HG03280 (cell line): ENCODE measurements around the gene GLT6D1.

ENCODE experiments used
- ATAC-seq: cut with Tn5 transposase; IDR thresholded peaks from one replicate; pipeline ENCODE4 v1.9.1; 2021; ENCODE audit warnings: mild to moderate bottlenecking, moderate library complexity; ENCODE audit not compliant: unreplicated experiment

GLT6D1 gene

DNA sequence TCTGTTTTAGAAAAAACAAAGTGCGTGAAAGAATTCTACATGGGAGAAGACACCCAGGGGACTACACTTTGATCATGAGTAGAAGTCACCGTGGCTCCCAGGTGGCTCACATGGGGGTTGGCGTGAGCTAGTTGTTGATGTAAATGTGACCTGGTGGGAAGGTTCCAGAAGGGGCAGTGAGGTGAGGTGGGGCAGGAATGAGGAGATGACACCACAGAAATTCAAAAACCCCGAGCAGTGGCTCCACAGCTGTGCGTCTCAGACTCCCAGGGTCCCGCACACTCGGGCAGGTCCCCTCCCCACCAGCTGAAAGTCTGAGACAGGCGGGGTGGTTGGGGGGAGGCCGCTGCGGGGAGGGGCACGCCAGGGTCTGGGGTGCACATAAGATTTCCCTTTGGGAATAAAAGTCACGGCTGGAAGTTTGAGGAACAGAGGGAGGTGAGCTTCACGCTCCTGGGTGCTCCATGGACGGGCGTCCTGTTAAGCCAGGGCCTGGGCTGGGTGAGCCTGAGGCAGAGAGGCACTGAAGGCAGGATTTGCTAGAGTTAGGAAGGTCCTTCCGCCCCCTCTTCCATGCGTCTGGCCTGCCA, 29.9 kb downstream of the GLT6D1 start:
- ATAC-seq: no peak

DNA sequence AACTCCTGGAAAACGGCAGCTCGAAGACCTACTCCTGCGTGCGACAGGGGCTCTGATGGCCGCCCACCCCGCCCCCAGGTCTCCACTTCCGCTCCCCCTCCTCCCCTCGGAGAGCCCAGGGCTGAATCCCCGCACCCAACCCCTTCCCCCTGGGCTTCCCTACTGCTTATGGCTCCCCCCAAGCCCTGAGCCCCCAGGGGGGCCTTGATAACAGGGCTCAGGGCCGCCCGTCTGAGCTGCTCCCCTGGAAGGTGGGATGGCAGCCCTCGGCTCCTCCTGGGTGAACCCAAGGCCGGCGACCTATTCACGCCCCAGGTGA, 30.4 kb downstream of the GLT6D1 start:
- no peak for ATAC-seq

DNA sequence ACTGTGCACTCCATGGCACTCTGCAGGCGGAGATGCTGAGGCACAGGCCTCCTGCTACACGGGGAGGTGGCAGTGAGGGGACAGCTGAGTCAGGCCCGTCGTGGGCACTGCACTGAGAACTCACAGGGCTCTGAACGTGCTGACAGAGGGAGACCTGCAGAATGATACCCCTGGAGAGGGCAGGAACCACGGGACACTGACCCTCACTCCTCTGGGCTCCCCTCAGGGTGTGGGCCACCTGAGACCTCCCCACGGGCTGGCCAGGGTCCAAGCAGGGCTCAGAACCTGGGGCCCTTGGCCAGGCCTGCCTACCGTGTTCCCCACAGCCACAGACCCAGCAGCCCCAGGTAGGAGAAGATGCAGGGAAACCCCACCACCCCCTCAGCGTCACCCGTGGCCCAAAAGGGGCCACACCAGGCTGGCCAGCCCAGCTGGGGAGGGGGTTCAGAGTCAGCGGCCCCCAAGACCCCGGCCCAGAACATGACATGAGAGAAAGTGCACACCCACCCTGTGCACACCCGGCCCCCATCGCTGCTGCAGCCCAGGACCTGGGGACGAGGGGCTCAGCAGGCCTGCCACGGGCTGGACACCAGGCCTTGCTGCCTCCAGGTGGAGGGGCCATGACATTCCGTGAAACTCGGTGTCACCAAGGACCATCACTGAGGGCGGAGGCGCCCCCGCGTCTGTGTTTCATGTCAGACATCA, 30.9 kb downstream of the GLT6D1 start:
- no peak for ATAC-seq

DNA sequence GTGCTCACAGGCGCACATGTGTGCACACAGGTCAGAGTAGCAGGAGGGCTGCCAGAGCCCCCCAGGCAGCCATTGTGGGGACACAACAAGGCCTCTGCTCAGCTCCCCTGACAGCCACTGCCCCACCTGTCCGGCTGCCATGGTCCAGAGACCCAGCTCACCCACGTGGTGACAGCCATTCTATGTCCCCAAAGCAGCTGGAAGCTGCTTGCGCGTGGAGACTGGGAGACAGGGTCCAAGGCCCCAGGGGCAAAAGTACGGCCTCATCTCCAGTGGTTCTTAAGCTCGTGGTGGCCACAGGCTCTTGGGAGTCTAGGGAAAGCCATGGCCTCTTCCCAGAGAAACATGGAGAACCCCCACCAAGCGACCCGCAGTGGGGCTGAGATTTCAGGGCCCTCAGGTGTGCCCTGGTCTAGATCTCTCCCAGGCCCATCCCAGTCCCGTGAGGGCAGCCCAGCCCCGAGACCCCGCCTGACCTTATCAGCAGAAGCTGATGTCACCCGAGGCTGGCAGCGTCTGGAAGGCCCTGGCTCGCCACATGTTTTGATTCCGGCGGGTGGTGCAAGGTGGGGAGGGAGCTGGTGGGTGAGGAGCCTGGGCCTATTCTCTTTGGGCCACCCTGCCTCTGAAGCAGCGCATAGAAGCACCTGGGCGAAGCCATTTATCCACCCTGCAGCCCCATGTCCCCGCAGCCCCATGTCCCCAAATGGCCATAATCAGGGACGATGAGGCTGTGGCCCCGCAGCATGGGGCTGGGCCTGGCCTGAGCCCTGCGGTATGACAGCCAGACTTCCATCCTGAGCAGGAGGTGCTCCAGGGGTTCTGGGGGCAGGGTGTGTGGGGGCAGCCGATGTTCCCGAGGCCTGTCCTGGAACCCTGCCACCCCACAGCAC, 31.7 kb downstream of the GLT6D1 start:
- no peak for ATAC-seq

DNA sequence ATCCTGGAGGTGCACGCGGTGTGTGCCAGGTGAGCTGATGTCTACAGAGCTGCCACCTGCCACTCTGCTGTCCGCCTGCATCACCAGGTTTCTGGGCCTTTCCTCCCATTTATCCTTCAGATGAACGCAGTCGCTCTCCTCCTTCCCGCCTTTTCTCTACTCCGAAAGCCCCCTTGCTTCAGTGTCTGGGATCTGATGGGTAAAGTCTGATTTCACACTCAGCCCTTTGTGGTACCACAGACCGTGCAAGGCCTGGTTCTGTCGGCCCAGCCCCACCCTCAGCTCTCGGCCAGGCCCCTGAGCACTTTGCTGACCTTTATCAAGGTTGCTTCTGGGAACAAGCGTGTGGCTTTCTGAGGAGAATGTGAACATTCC, 32.5 kb downstream of the GLT6D1 start:
- no peak for ATAC-seq

DNA sequence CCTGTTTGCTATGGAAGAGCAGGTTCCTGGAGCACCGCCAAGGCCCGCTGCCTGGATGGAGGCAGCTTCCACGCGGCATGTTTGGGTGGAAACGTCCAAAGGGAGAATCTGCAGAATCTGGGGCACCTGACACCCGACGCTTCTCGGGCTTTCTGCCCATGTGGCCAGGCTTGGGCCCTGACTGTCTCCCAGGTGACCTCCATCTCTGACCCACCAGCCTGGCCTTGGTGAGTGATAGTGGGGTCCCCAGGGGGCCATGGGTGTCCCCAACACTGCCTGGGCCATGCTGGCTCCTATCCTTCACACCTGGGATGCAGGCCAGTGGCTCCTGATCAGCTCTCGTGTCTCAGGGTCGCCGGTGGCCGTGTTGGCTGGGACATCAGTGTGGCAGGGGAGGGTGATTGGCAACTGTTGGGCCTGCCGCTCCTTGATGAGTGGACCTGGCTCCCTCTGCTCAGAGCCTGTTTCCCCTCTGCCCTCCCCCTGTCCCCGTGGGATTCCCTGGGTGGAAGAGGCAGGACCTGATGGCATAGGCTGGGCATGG, 34.0 kb downstream of the GLT6D1 start:
- ATAC-seq: no peak

DNA sequence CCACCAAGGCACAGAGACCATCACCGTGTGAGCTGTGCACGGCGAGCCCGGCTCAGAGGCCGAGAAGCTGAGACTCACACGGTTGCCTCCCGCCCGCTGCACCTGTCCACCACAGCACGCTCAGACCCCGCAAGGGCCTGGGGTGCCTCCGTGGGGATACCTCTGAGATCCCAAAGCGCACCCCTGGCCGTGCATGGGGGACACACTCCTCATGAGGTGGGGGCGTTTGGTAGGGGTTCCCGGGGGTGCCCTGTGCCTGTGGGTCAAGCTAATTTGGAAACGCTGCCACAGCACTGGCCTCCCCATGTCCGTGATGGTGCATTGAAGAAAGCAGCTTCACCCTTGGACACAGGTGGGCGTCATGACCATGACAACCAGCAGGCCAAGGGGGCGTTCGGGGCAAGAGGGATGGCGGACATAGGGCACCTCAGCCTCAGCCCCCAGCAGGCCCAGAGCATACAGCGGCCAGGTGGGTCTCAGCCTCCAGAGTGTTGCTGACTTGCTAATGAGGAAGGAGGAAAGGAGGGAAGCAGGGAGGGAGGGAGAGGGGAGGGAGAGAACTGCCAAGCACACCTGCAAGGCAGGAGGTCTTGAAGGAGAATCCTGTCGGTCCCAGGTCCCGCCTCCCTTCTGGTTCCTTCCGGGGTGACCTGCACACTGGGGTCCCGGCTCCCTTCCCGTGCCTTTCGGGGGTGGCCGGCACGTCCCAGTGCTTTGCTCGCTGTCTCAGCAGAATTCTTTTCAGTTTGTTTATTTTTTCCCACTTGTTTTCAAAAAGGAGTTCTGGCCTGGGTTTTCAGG, 34.7 kb downstream of the GLT6D1 start:
- ATAC-seq: no peak

DNA sequence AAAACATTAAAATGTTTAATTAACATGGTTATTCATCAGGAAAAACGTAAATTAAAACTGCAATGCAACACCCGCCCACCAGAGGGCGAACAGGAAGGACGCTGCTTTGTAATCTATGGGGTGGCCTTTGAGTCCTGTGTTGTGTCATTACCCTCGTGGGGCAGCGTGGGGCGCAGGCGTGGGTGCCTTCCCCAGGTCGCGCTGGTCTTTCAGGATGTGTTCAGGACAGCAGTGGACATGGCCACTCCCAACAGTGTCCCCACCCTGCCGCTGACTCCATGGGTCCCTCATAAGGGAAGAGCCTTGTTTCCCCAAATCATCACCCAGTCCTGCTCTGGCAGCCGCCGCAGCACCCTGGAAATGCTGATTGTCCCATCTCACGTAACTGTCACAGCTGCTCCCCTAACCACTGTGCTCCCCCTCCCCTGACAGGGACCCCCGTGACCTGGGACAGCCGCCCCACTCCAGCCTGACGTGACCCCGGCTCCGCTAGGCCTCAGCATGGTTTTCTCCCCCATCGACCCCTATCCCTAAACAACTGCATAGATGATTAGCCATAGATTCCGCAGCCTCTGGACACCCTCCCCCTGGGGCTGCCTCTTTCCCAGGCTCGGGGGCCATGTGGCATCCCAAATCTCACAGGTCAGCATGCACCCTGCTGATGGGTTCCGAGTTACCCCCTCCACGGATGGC, 36.4 kb downstream of the GLT6D1 start:
- ATAC-seq: no peak

DNA sequence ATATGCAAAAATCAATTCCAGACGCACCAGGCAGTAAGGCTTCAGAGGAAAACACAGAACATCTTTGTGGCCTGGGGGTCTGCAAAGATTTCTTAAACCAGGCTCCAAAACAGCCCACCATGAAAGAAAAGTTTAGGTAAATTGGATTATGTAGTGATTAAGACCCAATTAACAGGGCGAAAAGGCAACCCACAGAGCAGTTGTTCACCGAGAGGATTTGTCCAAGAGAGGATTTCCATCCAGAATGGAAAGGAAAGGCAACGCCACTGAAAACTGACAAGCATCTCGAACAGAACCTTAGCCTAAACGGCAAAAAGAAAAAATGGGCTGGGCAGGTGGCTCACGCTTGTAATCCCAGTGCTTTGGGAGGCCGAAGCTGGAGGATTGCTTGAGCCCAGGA, 37.4 kb downstream of the GLT6D1 start:
- ATAC-seq: no peak

DNA sequence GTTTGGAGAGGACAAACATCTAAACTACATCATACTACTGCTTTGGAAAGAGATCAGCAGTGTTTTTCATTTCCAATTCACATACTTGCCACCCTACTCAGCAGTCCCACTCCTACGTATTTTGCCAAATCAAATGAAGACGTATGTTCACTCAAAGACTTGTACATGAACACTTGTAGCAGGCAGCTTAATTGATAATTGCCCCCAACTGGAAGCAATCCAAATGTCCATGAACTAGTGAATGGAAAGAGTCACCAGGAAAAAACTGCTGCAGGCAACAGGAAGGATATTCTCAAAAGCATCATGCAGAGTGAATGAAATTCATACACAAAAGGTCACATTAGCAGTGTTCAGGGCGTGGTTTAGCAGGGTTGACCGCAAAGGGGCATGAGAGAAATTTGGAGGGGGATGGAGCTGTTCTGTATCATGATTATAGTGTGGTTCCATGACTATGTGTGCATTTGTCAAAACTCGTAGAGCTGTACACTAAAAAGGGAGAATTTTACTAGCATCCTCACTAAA, 39.0 kb downstream of the GLT6D1 start:
- no peak for ATAC-seq

DNA sequence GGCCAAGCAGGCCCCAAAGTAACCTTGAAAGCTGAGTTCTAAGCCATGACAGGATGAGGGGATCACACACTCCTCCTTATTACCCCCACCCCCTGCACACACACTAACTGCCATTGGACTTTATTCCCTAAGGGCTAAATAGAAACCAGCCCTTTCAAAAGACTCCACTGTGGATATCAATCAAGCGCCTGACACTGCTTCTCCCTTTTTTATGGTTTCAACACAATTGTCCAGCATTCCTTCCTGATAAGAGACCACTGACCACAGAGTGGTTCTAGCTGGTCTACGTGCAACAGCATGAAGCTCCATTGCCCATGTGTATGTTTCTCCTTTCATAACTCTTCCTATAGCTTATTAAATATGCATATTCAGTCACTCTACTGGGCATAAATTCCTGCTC, 43.1 kb downstream of the GLT6D1 start:
- ATAC-seq: no peak

DNA sequence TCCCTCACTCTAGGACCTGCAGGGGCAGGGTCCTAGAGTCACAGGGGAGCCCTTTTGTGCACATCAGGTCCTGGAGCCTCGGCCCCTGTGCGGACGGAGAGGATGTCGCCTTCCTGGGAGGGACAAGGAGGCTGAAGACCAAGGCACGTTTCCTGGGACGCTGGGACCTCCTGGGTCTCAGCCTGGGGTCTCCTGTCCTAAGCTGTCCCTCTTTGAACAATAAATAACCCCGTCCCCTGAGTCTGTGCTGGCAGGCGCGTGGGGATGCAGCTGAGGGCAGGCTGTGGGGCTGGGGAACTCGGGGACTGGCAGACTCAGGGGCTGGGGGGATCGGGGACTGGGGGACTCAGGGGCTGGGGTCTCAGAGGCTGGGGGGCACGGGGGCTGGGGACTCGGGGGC, 46.7 kb downstream of the GLT6D1 start:
- ATAC-seq: no peak

DNA sequence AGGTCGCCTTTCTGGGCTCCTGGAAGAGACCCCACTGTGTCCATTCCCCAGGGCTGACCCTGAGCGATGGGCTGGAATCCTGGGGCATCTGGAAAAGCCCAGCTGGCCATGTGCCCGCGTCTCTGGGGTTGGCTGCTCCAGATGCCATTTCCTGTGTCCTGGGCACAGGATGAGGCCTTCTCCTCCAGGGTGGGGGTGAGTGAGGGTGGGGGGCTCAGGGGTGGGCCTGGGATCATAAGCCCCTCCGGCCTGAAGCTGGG, 47.1 kb downstream of the GLT6D1 start:
- no peak for ATAC-seq

DNA sequence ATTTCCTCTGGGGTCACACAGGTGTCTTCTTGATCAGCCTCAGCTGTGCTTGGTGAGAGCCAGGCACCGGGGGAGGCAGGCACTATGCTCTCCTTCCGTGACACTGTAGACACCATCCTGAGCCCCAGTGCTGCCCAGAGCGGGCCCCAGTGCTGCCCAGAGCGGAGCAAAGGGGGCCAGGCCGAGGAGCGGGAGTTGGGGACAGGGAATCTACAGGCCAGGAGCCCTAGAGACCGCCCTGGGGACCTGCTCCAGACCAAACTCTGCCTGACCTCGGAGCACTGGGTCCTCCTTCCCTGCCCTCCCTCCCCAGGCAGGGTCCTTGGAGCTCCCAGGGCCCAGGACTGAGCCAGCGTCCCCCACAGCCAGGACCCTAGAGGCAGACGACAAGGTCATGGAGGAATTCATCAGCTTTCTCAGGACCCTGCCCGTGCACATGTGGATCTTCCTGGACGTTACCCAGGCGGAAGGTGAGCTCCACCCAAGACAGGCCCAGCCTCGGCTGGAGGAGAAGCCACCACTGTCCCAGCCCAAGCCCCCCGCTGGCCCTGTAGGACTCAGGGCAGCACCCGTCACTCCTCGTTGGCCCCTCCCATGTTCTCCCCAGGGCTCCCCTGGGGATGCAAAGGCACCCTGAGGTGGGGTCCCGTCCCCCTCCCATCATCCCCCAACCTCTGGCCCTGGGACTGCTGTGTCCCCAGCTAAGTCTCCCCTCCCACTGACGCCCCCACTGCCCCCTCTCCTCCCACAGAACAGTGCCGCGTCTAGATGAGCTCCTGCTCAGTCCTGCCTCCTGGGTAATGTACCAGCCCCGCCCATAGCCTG, 47.6 kb downstream of the GLT6D1 start:
- ATAC-seq: no peak

DNA sequence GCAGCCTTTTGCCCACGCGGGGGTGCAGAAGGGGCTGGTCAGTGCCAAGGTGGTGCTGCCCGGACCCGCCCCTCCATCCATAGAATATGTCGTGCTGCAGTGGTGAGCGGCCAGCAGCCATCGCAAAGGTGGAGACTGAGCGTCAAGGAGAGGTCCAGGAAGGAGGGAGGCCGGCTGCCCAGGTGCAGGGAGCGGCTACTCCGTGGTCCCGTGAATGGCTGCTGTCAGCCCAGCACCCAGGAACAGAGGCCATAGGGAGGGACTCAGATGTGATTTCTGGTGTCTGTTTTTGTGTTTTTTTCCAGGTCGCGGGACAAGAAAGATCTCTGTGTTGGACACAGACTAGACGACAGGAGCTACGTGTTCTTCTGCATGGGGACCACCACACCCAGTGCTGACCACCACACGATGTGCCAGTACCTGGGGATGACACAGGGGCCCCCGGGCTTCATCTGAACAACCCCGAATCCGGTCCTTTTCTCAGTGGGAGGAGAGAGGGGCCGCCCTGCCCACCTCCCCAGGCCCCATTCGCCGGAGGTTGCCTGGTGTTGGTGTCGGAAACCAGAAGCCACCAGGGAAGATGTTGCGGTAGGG, 48.8 kb downstream of the GLT6D1 start:
- ATAC-seq: no peak

DNA sequence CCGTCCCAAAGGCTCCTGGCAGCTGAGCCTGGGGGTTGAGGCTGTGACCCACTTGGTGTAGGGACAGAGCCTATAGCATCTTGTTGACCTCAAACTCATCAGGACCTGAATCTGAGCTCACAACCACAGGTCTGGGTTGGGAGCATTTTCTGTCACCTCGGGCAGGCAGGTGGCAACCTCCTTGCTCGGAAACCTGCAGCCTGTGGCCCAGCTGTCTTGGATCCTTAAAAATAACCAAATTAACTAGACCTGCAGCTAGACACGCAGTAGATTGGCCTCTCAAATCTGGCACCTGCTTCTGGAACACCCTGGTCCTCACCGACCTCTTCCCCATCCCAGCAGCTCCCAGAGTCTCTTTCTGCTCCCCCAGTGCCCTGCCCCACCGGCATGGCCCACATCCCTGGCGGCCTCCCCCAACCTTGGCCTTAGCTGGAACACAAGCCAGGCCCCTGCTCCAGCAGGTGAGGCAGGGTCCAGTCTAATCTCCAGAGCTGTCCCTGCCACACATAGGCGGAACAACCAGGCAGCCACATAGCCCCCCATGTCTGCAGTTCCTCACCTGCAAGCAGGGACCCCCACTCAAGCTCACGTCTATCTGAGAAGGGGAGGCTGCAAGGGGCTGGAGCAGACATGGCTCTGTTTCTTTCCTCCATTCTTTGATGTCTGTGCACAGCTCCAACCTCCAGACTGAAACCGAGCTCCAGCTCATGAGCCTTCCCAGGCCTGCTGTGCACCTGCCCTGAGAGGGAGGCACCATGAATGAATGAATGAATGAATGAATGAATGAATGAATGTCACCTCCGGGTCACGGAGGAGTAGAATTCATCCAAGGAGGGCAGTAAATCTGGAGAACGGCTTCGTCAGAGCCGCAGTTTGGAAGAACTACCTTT, 49.5 kb downstream of the GLT6D1 start:
- ATAC-seq: no peak

DNA sequence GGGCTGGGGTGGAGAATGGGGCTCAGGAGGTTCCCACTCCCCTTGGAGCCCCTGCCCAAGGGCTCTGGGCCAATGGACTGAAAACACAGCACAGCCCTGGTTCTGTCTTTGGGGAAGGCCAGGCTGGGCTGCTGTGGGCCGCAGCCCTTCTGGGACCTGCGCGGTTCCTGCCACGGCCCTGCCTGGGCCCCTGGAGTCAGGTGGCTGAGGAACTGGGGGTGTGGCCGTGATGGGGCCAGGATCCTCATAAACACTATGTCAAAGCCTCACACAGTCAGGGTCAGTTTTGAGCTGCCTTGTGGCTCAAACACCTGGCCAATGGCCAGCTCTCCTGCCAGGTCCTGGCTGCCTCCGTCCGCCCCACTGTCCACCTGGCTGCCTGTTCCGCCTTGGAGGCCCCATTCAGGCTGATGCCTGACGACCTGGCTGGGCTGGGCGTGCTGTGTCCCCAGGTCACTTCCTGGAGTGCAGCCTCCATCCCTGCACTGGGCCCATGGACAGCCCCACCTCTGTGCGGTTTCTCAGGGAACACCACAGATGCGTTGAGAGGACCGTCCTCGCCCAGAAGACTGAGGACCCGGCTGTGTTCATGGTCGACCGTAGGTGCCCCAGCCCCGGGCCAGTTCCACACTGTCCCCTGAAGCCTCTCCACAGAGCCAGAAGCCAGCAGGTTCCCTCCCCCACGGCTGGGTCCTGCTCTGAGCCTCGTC, 50.3 kb downstream of the GLT6D1 start:
- no peak for ATAC-seq

DNA sequence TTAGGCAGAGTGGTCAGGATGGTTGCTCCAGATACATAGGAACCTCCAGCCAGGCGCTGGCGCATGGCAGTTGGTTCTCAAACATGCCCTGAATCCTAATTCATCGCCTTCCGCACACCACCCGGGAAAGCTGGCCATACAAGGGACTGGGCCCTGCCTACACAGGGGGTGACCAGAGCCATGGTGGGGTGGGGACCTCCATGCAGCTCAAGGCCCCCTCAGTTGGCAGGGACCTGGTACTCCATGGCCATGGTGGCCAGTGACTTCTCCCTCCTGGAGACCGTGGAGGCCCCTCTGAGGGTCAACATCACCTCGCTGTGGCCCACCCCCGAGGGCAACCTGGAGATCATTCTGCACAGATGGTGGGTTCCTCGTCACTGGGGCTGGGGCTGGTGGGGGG, 51.0 kb downstream of the GLT6D1 start:
- no peak for ATAC-seq
